Measurements from ENCODE around the gene PPP2R3B.
A peak's percentile ranks its signal among the peaks of the same experiment; 100 is the strongest.

Gene PPP2R3B

DNA sequence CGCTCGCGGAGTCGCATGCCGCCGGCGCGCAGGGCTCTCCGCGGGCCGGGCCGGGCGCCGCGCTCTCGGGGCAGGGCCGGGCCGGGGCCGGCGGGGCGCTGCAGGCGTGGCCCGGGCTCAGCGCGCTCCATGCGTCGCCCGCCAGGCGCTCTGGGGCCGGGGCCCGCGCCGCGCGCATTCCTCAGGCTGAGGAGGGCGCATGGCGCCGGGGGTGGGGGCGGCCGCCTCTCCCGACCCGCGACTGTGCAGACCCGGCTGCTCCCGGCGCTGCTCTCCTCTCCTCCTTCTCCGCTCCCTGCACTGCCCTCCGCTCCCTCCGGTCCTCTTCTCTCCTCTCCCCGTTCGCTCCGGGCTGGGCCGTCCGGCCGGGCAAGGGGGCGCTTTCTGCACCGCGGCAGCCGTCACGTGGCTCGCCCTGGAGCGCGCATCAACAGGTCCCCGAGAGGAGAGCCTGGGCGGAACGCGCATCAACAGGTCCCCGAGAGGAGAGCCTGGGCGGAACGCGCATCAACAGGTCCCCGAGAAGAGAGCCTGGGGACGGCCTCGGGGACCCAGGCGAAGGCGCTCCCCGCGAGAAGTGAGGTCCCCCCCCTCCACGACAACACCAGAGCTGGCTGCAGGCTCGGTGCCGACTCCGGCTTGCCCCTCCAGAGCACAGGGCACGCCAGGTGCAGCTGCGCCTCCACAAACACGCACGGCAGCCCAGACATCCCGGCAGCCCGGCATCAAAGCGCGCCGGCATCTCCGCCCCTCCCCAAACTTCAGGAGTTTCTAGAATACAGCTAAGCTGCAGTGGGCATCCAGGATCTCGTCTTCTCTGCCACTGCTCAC is 12.9 kb downstream of the PPP2R3B start:
- H3K4me3 ChIP-seq (ENCODE audit: low read depth, low read length) = peak overlapping the region; percentile 48
- peak; percentile 31 for DNase-seq (ENCODE audit: low read depth)
- TF ChIP-seq CTCF (conservative IDR thresholded peaks at IDR 0.05; ENCODE audit: low read depth, low read length) = no peak

GRCh38 chrX:372856-373640 is 13.7 kb downstream of the PPP2R3B start:
- DNase-seq (ENCODE audit: low read depth) = peak; percentile 48
- no peak for TF ChIP-seq CTCF (conservative IDR thresholded peaks at IDR 0.05; ENCODE audit: low read depth, low read length)
- H3K4me3 ChIP-seq (ENCODE audit: low read depth, low read length) = peak overlapping the region; percentile 34

DNA sequence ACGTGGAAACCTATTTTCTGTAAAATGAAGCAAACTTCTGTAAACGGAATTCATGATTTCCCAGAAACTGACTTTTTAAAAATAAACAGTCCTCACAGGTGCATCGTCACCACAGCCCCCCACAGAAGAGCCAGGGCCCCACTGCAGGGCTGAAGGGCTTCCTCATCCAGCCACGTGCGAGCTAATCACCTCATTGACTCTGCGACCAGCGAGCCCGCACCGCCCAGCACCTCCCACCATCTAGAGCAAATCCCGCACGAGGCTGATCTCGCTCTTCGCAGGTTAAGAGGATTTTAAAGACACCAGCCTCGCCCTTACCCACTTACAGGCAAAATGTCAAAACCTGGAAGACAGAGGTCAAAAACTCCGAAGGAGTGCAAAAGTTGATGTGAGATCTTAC is 14.8 kb downstream of the PPP2R3B start:
- H3K4me3 ChIP-seq (ENCODE audit: low read depth, low read length) = no peak overlapping the region
- TF ChIP-seq CTCF (conservative IDR thresholded peaks at IDR 0.05; ENCODE audit: low read depth, low read length) = no peak
- no peak for DNase-seq (ENCODE audit: low read depth)

DNA sequence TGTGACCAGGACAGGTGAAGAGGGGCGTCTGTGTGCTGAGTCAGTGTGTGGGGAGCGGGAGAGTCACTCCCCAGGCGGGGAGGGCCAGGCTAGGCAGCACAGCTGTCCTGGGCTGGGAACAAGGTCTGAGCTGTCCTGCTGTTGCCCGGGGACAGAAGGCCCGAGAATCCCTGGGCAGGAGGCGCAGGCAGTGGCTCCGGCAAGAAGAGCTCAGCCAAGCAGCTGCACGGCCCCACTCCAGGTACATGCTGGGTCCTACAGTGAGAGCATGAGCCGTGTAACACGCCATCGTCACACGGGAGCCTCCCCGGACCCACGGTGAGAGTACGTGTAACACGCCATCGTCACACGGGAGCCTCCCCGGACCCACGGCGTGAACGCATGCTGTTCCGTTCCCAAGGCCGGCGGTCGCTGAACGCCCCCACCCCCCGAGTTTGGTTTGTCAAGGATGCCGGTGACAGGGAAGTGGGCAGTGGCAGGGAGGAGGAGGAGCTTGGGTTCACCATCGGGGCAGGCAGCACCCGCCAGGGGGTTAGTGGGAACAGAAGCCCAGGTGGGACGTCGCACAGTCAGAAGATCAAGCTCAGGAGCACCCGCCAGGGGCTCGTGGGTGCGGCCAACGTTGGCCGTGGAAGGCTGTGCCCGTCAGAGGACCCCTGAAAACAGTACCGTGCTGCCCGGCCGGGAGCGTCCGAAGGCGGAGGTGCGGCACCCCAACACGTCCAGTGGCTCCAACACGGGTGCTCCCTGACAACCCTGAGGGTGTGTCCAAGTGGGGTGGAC is 15.6 kb downstream of the PPP2R3B start:
- no peak overlapping the region for H3K4me3 ChIP-seq (ENCODE audit: low read depth, low read length)
- TF ChIP-seq CTCF (conservative IDR thresholded peaks at IDR 0.05; ENCODE audit: low read depth, low read length) = no peak
- DNase-seq (ENCODE audit: low read depth) = no peak

DNA sequence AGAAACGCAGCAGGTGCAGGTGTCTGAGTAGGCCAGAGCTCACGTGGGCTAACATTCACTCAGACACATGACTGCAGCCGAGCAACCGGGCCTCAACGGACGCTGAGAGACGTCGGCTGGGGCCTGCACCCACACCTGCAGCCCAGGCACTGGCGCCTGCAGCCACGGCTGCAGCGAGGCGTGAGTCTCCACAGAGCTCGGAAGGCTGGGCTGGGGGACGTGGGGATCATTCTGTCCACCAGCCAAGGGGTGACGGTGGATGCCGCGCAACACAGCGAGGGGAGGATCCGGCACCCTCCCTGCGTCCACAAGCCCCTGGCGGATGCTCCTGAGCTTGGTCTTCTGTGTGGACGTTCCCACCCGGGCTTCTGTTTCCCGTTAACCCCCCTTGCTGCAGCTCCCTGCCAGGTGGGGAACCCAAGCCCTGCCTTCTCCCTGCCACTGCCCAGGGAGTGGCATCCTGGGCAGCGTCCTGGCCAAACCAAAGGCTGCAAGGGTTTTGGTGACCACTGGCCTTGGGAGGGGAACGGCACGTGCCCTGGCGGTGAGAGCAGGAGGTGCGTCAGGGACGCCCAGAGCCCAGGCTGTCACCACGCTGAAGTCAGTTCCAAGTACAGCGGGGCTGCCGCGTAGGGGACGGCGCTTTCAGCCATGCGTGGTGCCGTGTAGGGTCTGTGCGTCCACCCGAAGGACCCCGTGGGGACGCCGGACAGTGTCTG is 16.3 kb downstream of the PPP2R3B start:
- no peak for DNase-seq (ENCODE audit: low read depth)
- no peak for TF ChIP-seq CTCF (conservative IDR thresholded peaks at IDR 0.05; ENCODE audit: low read depth, low read length)
- no peak overlapping the region for H3K4me3 ChIP-seq (ENCODE audit: low read depth, low read length)

DNA sequence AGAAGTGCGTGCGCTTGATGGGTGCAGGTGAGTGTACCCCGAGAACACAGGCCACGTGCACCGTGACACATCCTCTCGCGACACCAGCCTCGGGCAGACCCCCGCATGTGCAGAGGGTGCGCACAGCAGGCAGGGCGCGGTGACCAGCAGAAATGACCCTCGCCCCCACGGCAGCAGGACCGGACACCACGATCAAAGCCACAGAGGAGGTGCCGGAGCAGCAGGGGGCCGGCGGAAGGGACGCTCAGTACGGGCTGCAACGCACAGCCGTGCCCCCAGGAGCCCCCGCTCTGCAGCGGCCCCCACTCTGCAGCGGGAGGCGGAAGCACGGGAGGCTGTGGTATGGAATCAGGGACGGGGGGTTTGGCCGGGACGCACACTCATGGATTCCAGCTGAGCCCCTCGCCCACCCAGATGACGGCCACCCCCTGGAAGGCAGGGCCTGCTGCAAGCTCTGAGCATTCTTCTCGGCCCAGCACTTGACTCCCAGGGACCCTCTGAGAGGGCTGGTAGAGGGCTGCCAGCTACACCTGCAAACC is 17.1 kb downstream of the PPP2R3B start:
- DNase-seq (ENCODE audit: low read depth) = no peak
- no peak for TF ChIP-seq CTCF (conservative IDR thresholded peaks at IDR 0.05; ENCODE audit: low read depth, low read length)
- no peak overlapping the region for H3K4me3 ChIP-seq (ENCODE audit: low read depth, low read length)

Measured in choroid plexus epithelial cell (primary cell).